Progenitor cell of endocrine pancreas (in vitro differentiated cells): ENCODE results near the gene APBA1. TPM values are rescaled to one million over a fixed set of nuclear protein-coding genes. Genes with fewer than 3 reads are reported as not detected.

Experiments
- DNase-seq: peaks from one replicate; pipeline ENCODE4 v3.0.0; 2021; ENCODE audit warnings: low spot score; ENCODE audit not compliant: unreplicated experiment
- H3K27ac Mint-ChIP-seq: 2 replicates; pipeline ENCODE4 v1.8.0; 2021; ENCODE audit warnings: mild to moderate bottlenecking, moderate library complexity, mixed read lengths
- H3K27me3 Mint-ChIP-seq: 2 replicates; pipeline ENCODE4 v1.8.0; 2021; ENCODE audit warnings: mixed read lengths
- H3K36me3 Mint-ChIP-seq: 2 replicates; pipeline ENCODE4 v1.8.0; 2022; ENCODE audit warnings: mixed read lengths; ENCODE audit not compliant: insufficient read depth
- H3K4me1 Mint-ChIP-seq: 2 replicates; pipeline ENCODE4 v1.8.0; 2021; ENCODE audit warnings: low read depth, mixed read lengths
- H3K4me3 Mint-ChIP-seq: 2 replicates; pipeline ENCODE4 v1.8.0; 2021; ENCODE audit warnings: low read depth, mild to moderate bottlenecking, moderate library complexity, mixed read lengths
- H3K9me3 Mint-ChIP-seq: 2 replicates; pipeline ENCODE4 v1.8.0; 2021; ENCODE audit warnings: low read depth, mixed read lengths
- total RNA-seq: library from RNA; stranded (reverse); gene quantifications from 2 replicates; pipeline ENCODE4 v1.2.1, GENCODE V29; 2021
- TF ChIP-seq, protein P1 (sequence below): fragments of 200-600 bp; sonication (generic); IDR thresholded peaks from one replicate; pipeline ENCODE4 v1.5.0; 2021; ENCODE audit warnings: antibody characterized with exemption, mild to moderate bottlenecking; ENCODE audit not compliant: unreplicated experiment

The APBA1 gene
- total RNA-seq, 1 donor from 2014 or later: 1.8 TPM

DNA sequence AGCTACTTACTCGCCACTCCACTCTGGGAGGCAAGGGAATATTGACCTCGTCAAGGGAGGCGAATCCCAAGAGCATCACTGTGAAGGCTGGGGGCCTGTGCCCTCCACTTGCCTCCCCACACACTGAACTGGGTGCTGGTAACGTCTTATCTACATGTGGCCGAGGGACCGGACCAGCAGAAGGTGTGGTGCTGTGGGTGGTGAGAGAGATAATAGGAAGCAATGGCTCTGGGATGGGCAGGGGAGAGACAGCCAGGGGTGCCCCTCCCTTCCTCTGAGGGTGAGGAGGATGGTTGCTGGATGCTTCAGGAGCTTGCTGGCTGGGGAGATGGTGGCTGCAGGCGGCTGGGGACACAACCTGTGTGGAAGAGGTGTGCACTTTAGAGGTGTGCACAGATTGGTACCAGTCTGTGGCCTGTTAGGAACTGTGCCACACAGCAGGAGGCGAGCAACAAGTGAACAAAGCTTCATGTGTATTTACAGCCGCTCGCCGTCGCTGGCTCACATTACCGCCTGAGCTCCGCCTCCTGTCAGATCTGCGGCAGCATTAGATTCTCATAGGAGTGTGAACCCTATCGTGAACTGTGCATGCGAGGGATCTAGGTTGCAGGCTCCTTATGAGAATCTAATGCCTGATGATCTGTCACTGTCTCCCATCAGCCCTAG, 246.9 kb downstream of the APBA1 start:
- Mint-ChIP-seq H3K27ac (no peak overlapping the region), H3K27me3 (peaks cover 4% of the 10 kb centered on the region), H3K4me3 (no peak overlapping the region), H3K4me1 (peaks cover 4% of the 10 kb centered on the region), H3K9me3 (no peaks in the 10 kb centered on the region), H3K36me3 (no peaks in the 10 kb centered on the region)
- no peak for DNase-seq
- TF ChIP-seq, protein P1, sequence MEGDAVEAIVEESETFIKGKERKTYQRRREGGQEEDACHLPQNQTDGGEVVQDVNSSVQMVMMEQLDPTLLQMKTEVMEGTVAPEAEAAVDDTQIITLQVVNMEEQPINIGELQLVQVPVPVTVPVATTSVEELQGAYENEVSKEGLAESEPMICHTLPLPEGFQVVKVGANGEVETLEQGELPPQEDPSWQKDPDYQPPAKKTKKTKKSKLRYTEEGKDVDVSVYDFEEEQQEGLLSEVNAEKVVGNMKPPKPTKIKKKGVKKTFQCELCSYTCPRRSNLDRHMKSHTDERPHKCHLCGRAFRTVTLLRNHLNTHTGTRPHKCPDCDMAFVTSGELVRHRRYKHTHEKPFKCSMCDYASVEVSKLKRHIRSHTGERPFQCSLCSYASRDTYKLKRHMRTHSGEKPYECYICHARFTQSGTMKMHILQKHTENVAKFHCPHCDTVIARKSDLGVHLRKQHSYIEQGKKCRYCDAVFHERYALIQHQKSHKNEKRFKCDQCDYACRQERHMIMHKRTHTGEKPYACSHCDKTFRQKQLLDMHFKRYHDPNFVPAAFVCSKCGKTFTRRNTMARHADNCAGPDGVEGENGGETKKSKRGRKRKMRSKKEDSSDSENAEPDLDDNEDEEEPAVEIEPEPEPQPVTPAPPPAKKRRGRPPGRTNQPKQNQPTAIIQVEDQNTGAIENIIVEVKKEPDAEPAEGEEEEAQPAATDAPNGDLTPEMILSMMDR: no peak

DNA sequence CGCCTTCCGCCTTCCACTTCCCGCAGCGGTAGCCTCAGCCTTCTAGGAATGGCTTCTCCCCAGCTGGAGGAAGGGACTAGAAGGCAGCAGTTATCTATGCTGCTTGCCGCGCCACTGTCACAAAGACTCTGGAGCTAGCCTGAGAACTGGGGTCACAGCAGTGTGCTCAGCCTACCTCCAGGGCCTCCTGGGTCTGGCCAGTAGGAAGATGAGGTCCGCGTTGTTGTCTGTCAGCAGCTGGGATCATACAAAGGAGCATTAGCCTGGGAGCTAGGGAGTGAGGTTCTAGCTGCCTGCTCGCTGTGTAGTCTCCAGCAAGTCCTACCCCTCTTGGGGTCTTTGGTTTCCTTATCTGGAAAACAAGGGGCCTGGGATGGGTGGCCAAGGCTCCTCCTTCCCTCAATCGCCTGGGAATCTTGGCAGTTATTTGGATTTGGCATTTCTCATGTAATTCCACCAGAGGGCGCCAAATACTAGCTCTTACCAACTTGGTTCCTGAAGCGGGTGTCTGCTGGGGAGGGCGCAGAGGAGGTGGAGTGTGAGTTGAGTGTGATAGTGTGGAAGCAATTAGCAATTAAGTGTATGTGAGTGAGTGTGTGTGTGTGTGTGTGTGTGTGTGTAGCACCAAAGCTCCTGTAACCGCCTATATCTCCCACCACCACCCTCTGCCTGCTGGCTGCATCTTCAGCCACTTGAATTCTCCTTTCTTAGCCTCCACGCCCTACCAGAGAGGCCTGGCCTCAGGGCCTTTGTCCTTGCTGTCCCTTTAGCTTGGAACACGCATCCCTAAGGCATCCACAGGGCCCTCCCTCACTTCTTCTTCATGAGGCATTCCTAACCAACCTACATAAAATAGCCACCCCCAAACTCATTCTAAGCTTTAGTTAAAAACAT, 250.0 kb downstream of the APBA1 start:
- TF ChIP-seq, protein P1: peak; percentile 83
- Mint-ChIP-seq H3K27ac (no peak overlapping the region), H3K36me3 (no peaks in the 10 kb centered on the region), H3K27me3 (no peaks in the 10 kb centered on the region), H3K4me1 (peaks cover 2% of the 10 kb centered on the region), H3K9me3 (peaks cover 7% of the 10 kb centered on the region), H3K4me3 (no peak overlapping the region)
- DNase-seq: peak; percentile 35

DNA sequence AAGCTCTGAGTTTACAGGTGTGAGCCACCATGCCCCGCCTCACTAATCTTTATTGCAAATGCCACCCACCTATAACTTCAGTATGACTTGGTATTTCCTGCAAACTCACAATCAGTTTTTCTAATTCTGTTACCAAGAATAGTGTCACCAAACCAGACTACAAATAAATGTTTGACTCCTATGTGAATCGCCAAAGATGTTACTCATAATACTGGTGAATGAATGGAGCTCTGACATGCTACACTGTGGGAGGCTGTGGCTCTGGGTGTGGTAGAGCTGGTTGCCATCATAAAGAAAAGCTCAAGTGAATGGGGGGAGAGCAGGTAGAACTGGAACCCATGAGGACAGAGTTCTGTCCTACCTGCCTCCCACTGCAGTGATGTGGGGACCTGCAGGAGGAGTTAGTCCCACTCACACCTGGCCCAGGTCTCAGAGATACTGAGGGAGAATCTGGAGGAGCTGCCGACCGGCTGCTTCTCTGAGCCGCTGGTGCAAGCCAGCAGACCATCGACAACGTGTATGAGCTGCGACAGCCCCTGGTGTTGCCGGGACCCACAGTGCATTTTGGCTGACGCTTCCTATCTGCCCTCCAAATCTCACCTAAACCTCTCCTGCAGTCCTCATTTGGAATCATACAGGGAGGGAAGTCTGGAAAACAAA, 251.4 kb downstream of the APBA1 start:
- no peak overlapping the region for H3K27ac Mint-ChIP-seq
- TF ChIP-seq, protein P1: no peak
- DNase-seq: no peak
- H3K9me3 Mint-ChIP-seq: peaks cover 7% of the 10 kb centered on the region
- no peaks in the 10 kb centered on the region for H3K4me1 Mint-ChIP-seq
- no peaks in the 10 kb centered on the region for H3K36me3 Mint-ChIP-seq
- no peaks in the 10 kb centered on the region for H3K27me3 Mint-ChIP-seq
- H3K4me3 Mint-ChIP-seq: no peak overlapping the region

DNA sequence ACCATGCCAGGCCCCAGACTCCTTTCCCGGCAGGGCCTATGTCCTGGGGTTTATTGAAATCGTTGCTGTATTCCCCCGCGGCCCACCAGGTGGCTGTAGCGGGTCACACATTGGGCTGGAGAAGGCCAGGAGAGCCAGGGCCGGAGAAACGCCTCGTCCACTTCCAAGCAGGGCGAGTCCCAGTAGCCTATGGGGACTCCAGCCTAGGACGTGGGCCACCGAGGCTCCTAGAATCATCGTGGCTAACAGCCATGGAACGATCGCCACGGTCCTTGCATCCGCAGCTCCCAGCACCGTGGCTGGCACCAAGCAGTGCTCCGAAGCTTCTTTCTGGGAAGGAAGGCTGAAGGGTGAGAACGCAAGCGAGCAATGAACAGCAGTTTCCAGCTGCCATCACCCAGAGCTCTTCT, 259.4 kb downstream of the APBA1 start:
- no peak overlapping the region for H3K27ac Mint-ChIP-seq
- TF ChIP-seq, protein P1: peak; percentile 75
- peaks cover 33% of the 10 kb centered on the region for H3K27me3 Mint-ChIP-seq
- H3K36me3 Mint-ChIP-seq: no peaks in the 10 kb centered on the region
- no peaks in the 10 kb centered on the region for H3K9me3 Mint-ChIP-seq
- peaks cover 2% of the 10 kb centered on the region for H3K4me1 Mint-ChIP-seq
- H3K4me3 Mint-ChIP-seq: no peak overlapping the region
- DNase-seq: peak; percentile 64
